Measurements from ENCODE around the gene SH3BP1.

The SH3BP1 gene

GRCh38 chr22:37674248-37674647 is 34.8 kb downstream of the SH3BP1 start:
- peak overlapping the region; percentile 94 for H3K27ac ChIP-seq
- no peak for TF ChIP-seq ZFX (IDR thresholded peaks at IDR 0.05; ENCODE audit: borderline replicate concordance)
- TF ChIP-seq CTCF (IDR thresholded peaks at IDR 0.05), result no peak

GRCh38 chr22:37674951-37675929 is 35.8 kb downstream of the SH3BP1 start, which contains the start of gene LGALS1:
Gene LGALS1, plus strand, starts transcription at chr22:37675636. Its CDS starts 67 bp downstream, at chr22:37675703.
- peak within 1 kb of the TSS; percentile 94 for H3K27ac ChIP-seq
- TF ChIP-seq CTCF (IDR thresholded peaks at IDR 0.05), result peak; percentile 29
- no peak for TF ChIP-seq ZFX (IDR thresholded peaks at IDR 0.05; ENCODE audit: borderline replicate concordance)

GRCh38 chr22:37675930-37676735 is 36.7 kb downstream of the SH3BP1 start:
- TF ChIP-seq ZFX (IDR thresholded peaks at IDR 0.05; ENCODE audit: borderline replicate concordance), result no peak
- no peak for TF ChIP-seq CTCF (IDR thresholded peaks at IDR 0.05)
- H3K27ac ChIP-seq, result peak overlapping the region; percentile 94

- peak overlapping the region; percentile 94 for H3K27ac ChIP-seq
- TF ChIP-seq ZFX (IDR thresholded peaks at IDR 0.05; ENCODE audit: borderline replicate concordance) (no peak), CTCF (IDR thresholded peaks at IDR 0.05) (no peak)
Observed at GRCh38 chr22:37676736-37677492, 37.4 kb downstream of the SH3BP1 start.

- TF ChIP-seq ZFX (IDR thresholded peaks at IDR 0.05; ENCODE audit: borderline replicate concordance), result no peak
- no peak for TF ChIP-seq CTCF (IDR thresholded peaks at IDR 0.05)
- peak overlapping the region; percentile 94 for H3K27ac ChIP-seq
Observed at GRCh38 chr22:37677493-37677974, 38.1 kb downstream of the SH3BP1 start.

- no peak for TF ChIP-seq ZFX (IDR thresholded peaks at IDR 0.05; ENCODE audit: borderline replicate concordance)
- TF ChIP-seq CTCF (IDR thresholded peaks at IDR 0.05), result no peak
Observed at GRCh38 chr22:37678372-37678771, 38.9 kb downstream of the SH3BP1 start.

More at GRCh38 chr22:37678372-37678771, 38.9 kb downstream of the SH3BP1 start:
- 0 out of 2 replicates have a peak overlapping the region, but pooled peaks have one; percentile 94 for H3K27ac ChIP-seq

Measured in 22Rv1 (cell line).